Measurements from ENCODE around the gene MLLT10. TPM values are rescaled to one million over a fixed set of nuclear protein-coding genes. Genes with fewer than 3 reads are reported as not detected.
A peak's percentile ranks its signal among the peaks of the same experiment; 100 is the strongest.

MLLT10 gene
- total and polyA plus RNA-seq, 9 of the 15 experiments (the other 6 are each of a cell fraction or from before 2014, with no cell fraction given): 18.8 to 81.4 (median 64.2) TPM

DNA sequence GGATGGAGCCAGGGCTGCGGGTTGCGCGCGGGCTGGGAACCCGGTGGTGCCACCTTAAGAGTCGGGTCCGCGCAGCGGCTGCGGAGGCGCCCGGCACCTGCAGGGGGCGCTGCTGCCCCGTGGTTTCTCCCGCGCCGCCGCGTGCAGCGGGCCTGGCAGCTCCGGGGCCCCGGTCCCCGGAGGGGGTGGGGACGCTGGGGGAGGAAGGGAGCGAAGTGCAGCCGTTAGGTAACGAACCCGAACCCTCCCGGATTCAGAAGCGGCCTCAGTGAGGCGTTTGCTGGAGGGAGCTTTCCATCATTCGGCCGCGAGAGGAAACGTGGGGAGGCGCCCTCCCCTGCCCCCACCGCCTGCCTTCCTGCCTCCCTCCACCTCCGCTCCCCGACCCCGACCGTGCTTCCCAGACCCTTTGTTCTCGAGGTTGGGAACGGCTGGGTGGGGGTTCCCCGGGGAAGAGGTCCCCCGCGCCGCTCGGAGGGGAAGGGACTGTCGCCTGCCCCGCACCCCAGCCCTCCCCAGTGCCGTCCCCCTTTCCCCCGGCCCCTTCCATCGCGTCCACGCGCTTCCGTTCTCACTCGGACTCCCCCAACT, 38.2 kb upstream of the MLLT10 start (continued):
- TF ChIP-seq, protein P1, sequence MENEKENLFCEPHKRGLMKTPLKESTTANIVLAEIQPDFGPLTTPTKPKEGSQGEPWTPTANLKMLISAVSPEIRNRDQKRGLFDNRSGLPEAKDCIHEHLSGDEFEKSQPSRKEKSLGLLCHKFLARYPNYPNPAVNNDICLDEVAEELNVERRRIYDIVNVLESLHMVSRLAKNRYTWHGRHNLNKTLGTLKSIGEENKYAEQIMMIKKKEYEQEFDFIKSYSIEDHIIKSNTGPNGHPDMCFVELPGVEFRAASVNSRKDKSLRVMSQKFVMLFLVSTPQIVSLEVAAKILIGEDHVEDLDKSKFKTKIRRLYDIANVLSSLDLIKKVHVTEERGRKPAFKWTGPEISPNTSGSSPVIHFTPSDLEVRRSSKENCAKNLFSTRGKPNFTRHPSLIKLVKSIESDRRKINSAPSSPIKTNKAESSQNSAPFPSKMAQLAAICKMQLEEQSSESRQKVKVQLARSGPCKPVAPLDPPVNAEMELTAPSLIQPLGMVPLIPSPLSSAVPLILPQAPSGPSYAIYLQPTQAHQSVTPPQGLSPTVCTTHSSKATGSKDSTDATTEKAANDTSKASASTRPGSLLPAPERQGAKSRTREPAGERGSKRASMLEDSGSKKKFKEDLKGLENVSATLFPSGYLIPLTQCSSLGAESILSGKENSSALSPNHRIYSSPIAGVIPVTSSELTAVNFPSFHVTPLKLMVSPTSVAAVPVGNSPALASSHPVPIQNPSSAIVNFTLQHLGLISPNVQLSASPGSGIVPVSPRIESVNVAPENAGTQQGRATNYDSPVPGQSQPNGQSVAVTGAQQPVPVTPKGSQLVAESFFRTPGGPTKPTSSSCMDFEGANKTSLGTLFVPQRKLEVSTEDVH (IDR thresholded peaks at IDR 0.05; ENCODE audit: low read depth, partially characterized antibody): no peak
- TF ChIP-seq ZNF121 (CRISPR knock-in tag; conservative IDR thresholded peaks at IDR 0.05) (no peak), HOXB6 (CRISPR knock-in tag; IDR thresholded peaks at IDR 0.05; ENCODE audit: borderline replicate concordance) (no peak), FOXJ3 (CRISPR knock-in tag; IDR thresholded peaks at IDR 0.05) (no peak), ZNF75A (CRISPR knock-in tag; IDR thresholded peaks at IDR 0.05) (no peak), KLF10 (CRISPR knock-in tag; IDR thresholded peaks at IDR 0.05) (no peak), SMAD1 (IDR thresholded peaks at IDR 0.05; ENCODE audit: low read depth, low read length, partially characterized antibody) (no peak), GABPB1 (CRISPR knock-in tag; IDR thresholded peaks at IDR 0.05) (peak; percentile 56), NCOA2 (IDR thresholded peaks at IDR 0.05; ENCODE audit: partially characterized antibody in 2 of 2) (no peak)
- TF ChIP-seq, protein P2, sequence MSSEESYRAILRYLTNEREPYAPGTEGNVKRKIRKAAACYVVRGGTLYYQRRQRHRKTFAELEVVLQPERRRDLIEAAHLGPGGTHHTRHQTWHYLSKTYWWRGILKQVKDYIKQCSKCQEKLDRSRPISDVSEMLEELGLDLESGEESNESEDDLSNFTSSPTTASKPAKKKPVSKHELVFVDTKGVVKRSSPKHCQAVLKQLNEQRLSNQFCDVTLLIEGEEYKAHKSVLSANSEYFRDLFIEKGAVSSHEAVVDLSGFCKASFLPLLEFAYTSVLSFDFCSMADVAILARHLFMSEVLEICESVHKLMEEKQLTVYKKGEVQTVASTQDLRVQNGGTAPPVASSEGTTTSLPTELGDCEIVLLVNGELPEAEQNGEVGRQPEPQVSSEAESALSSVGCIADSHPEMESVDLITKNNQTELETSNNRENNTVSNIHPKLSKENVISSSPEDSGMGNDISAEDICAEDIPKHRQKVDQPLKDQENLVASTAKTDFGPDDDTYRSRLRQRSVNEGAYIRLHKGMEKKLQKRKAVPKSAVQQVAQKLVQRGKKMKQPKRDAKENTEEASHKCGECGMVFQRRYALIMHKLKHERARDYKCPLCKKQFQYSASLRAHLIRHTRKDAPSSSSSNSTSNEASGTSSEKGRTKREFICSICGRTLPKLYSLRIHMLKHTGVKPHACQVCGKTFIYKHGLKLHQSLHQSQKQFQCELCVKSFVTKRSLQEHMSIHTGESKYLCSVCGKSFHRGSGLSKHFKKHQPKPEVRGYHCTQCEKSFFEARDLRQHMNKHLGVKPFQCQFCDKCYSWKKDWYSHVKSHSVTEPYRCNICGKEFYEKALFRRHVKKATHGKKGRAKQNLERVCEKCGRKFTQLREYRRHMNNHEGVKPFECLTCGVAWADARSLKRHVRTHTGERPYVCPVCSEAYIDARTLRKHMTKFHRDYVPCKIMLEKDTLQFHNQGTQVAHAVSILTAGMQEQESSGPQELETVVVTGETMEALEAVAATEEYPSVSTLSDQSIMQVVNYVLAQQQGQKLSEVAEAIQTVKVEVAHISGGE (CRISPR knock-in tag; IDR thresholded peaks at IDR 0.05): no peak
- TF ChIP-seq, protein P3, sequence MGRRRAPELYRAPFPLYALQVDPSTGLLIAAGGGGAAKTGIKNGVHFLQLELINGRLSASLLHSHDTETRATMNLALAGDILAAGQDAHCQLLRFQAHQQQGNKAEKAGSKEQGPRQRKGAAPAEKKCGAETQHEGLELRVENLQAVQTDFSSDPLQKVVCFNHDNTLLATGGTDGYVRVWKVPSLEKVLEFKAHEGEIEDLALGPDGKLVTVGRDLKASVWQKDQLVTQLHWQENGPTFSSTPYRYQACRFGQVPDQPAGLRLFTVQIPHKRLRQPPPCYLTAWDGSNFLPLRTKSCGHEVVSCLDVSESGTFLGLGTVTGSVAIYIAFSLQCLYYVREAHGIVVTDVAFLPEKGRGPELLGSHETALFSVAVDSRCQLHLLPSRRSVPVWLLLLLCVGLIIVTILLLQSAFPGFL (CRISPR knock-in tag; IDR thresholded peaks at IDR 0.05): no peak
- TF ChIP-seq, protein P4, sequence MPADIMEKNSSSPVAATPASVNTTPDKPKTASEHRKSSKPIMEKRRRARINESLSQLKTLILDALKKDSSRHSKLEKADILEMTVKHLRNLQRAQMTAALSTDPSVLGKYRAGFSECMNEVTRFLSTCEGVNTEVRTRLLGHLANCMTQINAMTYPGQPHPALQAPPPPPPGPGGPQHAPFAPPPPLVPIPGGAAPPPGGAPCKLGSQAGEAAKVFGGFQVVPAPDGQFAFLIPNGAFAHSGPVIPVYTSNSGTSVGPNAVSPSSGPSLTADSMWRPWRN (IDR thresholded peaks at IDR 0.05; ENCODE audit: low read depth): no peak
- TF ChIP-seq, protein P5, sequence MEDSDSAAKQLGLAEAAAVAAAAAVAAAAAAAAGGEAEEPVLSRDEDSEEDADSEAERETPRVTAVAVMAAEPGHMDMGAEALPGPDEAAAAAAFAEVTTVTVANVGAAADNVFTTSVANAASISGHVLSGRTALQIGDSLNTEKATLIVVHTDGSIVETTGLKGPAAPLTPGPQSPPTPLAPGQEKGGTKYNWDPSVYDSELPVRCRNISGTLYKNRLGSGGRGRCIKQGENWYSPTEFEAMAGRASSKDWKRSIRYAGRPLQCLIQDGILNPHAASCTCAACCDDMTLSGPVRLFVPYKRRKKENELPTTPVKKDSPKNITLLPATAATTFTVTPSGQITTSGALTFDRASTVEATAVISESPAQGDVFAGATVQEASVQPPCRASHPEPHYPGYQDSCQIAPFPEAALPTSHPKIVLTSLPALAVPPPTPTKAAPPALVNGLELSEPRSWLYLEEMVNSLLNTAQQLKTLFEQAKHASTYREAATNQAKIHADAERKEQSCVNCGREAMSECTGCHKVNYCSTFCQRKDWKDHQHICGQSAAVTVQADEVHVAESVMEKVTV (CRISPR knock-in tag; IDR thresholded peaks at IDR 0.05): peak; percentile 85
- TF ChIP-seq, protein P6, sequence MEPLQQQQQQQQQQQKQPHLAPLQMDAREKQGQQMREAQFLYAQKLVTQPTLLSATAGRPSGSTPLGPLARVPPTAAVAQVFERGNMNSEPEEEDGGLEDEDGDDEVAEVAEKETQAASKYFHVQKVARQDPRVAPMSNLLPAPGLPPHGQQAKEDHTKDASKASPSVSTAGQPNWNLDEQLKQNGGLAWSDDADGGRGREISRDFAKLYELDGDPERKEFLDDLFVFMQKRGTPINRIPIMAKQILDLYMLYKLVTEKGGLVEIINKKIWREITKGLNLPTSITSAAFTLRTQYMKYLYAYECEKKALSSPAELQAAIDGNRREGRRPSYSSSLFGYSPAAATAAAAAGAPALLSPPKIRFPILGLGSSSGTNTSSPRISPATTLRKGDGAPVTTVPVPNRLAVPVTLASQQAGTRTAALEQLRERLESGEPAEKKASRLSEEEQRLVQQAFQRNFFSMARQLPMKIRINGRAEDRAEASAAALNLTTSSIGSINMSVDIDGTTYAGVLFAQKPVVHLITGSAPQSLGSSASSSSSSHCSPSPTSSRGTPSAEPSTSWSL (CRISPR knock-in tag; IDR thresholded peaks at IDR 0.05; ENCODE audit: borderline replicate concordance): no peak
